Neural crest cell (in vitro differentiated cells): ENCODE measurements around the gene CNTNAP2. TPM values are rescaled to one million over a fixed set of nuclear protein-coding genes. Genes with fewer than 3 reads are reported as not detected.

Experiments
- DNase-seq: peaks from one replicate; pipeline ENCODE4 v3.0.0; 2021; ENCODE audit warnings: low read depth, mixed read lengths, low spot score
- H3K27ac Mint-ChIP-seq: one replicate; pipeline ENCODE4 v1.8.0; 2021; ENCODE audit warnings: mild to moderate bottlenecking, mixed read lengths; ENCODE audit not compliant: unreplicated experiment
- H3K27me3 Mint-ChIP-seq: 2 replicates; pipeline ENCODE4 v1.8.0; 2021; ENCODE audit warnings: low read depth, mild to moderate bottlenecking, mixed read lengths
- H3K36me3 Mint-ChIP-seq: 2 replicates; pipeline ENCODE4 v1.8.0; 2021; ENCODE audit warnings: low read depth, mild to moderate bottlenecking, mixed read lengths
- H3K4me1 Mint-ChIP-seq: 2 replicates; pipeline ENCODE4 v1.8.0; 2021; ENCODE audit warnings: mixed read lengths
- H3K4me3 Mint-ChIP-seq: one replicate; pipeline ENCODE4 v1.8.0; 2021; ENCODE audit warnings: mild to moderate bottlenecking, mixed read lengths
- H3K9me3 Mint-ChIP-seq: 2 replicates; pipeline ENCODE4 v1.8.0; 2021; ENCODE audit warnings: mixed read lengths
- total RNA-seq: library from RNA; stranded (reverse); gene quantifications from 2 replicates; pipeline ENCODE4 v1.2.1, GENCODE V29; 2021
- TF ChIP-seq, protein P1 (sequence below): fragments of 200-600 bp; sonication (generic); conservative IDR thresholded peaks from 2 replicates; pipeline ENCODE4 v1.5.0; 2021; ENCODE audit warnings: antibody characterized with exemption, mild to moderate bottlenecking

Gene CNTNAP2
- total RNA-seq, 1 donor from 2014 or later = 12.9 TPM

DNA sequence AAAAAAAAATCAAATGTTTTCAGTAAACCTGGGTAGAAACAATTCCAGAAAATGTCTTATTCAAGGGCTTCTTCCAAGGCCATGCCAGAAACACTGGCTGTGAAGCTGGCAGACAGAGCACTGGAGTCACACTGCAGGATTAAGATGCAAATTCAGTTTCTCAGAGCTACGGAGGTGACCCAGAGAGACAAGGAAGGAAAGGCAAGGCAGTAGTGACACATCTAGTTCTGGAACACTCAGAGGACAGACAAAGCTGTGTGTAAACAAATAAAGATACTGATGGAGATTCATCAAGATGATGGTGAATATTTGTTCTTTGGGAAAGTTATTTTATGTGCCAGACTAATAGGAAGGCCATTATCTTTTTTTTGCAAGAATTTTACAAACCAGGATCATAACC lies 1865.7 kb downstream of the CNTNAP2 start:
- Mint-ChIP-seq H3K9me3 (no peaks in the 10 kb centered on the region), H3K27ac (no peak overlapping the region), H3K36me3 (peaks cover 3% of the 10 kb centered on the region), H3K4me3 (no peak overlapping the region), H3K27me3 (no peaks in the 10 kb centered on the region), H3K4me1 (no peaks in the 10 kb centered on the region)
- no peak for DNase-seq
- TF ChIP-seq, protein P1, sequence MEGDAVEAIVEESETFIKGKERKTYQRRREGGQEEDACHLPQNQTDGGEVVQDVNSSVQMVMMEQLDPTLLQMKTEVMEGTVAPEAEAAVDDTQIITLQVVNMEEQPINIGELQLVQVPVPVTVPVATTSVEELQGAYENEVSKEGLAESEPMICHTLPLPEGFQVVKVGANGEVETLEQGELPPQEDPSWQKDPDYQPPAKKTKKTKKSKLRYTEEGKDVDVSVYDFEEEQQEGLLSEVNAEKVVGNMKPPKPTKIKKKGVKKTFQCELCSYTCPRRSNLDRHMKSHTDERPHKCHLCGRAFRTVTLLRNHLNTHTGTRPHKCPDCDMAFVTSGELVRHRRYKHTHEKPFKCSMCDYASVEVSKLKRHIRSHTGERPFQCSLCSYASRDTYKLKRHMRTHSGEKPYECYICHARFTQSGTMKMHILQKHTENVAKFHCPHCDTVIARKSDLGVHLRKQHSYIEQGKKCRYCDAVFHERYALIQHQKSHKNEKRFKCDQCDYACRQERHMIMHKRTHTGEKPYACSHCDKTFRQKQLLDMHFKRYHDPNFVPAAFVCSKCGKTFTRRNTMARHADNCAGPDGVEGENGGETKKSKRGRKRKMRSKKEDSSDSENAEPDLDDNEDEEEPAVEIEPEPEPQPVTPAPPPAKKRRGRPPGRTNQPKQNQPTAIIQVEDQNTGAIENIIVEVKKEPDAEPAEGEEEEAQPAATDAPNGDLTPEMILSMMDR = no peak

DNA sequence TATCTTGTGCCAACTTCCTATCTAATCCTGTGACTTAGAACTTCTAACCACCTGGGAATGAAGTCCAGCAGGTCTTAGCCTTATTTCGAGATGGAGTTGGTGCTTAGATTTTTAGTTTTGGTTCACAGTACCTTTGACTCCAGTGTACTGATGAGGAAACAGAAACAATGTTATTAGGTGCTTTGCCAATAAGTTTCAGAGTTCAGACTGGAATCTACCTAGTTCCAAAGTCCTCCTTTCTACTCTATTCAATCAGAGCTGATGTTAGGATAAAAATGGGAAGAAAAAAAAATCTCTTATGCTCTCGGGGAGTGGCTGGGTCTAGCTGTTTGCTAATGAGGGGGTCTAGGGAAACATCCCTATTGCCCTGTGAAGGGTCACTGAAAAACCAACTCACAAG lies 1867.7 kb downstream of the CNTNAP2 start:
- Mint-ChIP-seq H3K4me1 (no peaks in the 10 kb centered on the region), H3K4me3 (no peak overlapping the region), H3K36me3 (peaks cover 3% of the 10 kb centered on the region), H3K27me3 (no peaks in the 10 kb centered on the region), H3K27ac (no peak overlapping the region), H3K9me3 (no peaks in the 10 kb centered on the region)
- no peak for DNase-seq
- TF ChIP-seq, protein P1 = no peak

DNA sequence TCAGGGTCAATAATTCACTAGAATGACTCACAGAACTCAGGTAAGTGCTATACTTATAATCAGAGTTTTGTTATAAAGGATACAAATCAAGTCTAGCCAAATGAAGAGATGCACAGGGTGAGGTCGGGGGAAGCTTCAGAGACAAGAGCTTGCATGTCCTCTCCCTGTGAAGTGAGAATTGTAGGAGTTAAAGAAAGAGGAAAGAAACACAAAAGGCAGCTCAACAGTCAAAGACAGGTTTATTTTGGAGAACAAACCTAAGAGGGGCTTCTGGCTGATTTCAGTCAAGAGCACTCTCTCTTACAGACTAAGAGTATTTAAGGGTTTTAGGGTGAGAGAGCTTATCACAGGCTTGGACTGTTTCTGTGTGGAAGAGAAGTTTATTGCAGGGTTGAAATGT lies 1873.5 kb downstream of the CNTNAP2 start:
- Mint-ChIP-seq H3K27me3 (no peaks in the 10 kb centered on the region), H3K4me1 (no peaks in the 10 kb centered on the region), H3K9me3 (peaks cover 12% of the 10 kb centered on the region), H3K4me3 (no peak overlapping the region), H3K36me3 (peaks cover 8% of the 10 kb centered on the region), H3K27ac (no peak overlapping the region)
- DNase-seq = no peak
- TF ChIP-seq, protein P1 = no peak

DNA sequence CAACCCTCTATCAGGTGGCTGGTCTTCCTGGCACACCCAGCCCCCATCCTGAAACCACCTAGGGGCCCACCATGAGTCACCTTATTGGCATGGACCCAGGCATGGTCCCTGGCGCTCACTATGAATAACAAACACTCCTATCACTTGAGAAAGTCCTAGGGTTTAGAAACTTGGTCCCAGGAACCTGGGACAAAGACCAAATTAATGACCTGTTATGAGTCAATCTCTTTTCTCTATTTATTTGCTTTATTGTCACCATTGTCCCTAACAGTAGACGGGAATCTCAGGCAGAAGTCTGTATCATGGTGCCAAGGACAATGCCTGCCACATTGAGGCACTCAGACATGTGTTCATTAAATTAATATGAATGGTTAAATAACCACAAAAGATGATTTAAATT lies 1874.3 kb downstream of the CNTNAP2 start:
- H3K27ac Mint-ChIP-seq = no peak overlapping the region
- no peaks in the 10 kb centered on the region for H3K4me1 Mint-ChIP-seq
- H3K4me3 Mint-ChIP-seq = no peak overlapping the region
- peaks cover 8% of the 10 kb centered on the region for H3K36me3 Mint-ChIP-seq
- no peak for DNase-seq
- TF ChIP-seq, protein P1 = no peak
- no peaks in the 10 kb centered on the region for H3K27me3 Mint-ChIP-seq
- peaks cover 12% of the 10 kb centered on the region for H3K9me3 Mint-ChIP-seq

DNA sequence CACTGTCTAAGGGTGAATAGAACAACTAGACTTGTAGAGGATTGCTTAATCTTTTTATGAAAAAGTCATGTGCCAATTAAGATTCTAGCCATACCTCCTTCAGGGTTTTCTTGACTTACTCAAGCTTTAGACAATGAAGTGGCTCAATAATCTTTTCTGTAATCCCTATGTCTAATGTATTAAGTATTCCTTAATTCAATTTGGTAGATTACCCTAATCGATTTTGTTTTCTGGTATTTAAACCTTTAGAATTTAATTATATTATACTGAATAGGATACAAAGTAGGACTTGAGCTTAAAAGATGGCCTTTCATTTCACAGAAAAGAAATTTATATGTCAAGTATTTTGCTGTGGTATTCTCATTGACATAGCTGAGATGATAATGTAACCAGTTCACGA lies 1876.1 kb downstream of the CNTNAP2 start:
- Mint-ChIP-seq H3K9me3 (peaks cover 14% of the 10 kb centered on the region), H3K4me1 (no peaks in the 10 kb centered on the region), H3K27ac (no peak overlapping the region), H3K36me3 (peaks cover 8% of the 10 kb centered on the region), H3K27me3 (no peaks in the 10 kb centered on the region), H3K4me3 (no peak overlapping the region)
- TF ChIP-seq, protein P1 = no peak
- no peak for DNase-seq

DNA sequence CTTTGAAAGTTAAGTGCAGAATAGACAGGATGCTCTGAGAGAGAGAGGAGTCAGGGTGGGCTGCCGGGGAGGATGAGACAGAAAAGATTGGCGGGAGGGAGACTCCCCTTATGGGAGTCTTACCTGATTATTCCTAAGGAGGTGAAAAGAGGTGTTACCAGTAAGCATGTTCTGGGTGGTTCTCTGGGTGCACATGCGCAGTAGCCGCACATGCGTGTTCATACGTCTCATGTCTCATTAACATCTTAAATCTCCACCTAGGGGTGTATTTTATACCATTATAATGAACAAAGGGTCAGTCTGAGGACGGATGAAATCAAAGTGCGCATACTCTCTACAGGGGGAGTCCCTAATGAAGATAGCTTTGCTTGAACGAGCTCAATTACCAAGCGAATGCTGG lies 1881.0 kb downstream of the CNTNAP2 start:
- DNase-seq = no peak
- Mint-ChIP-seq H3K4me1 (no peaks in the 10 kb centered on the region), H3K9me3 (peaks cover 6% of the 10 kb centered on the region), H3K27me3 (no peaks in the 10 kb centered on the region), H3K4me3 (no peak overlapping the region), H3K36me3 (peaks cover 3% of the 10 kb centered on the region), H3K27ac (no peak overlapping the region)
- TF ChIP-seq, protein P1 = no peak
